Naive B cell (primary cell): ENCODE measurements around the gene PIGU. TPM values are rescaled to one million over a fixed set of nuclear protein-coding genes. Genes with fewer than 3 reads are reported as not detected.

Experiments used
- ATAC-seq, 2 donors: fragments of 150-1000 bp; cut with Tn5 transposase; 2 replicates each; pipeline ENCODE4 v1.10.0; 2021; ENCODE audit warnings: low read depth in 2 of 2, mild to moderate bottlenecking in 2 of 2, moderate library complexity in 2 of 2
- DNase-seq: peaks from one replicate; pipeline ENCODE4 v3.0.0; 2022
- H3K27ac Mint-ChIP-seq, 6 donors: one replicate each; pipeline ENCODE4 v1.8.0; 2020 to 2022; ENCODE audit warnings: mild to moderate bottlenecking in 6 of 6, mixed read lengths in 6 of 6, moderate library complexity in 5 of 6, inconsistent platforms in 2 of 6
- H3K27me3 Mint-ChIP-seq, 3 donors: one replicate each; pipeline ENCODE4 v1.8.0; 2021 to 2022; ENCODE audit warnings: mixed read lengths in 3 of 3, mild to moderate bottlenecking in 1 of 3
- H3K36me3 Mint-ChIP-seq, 2 donors: one replicate each; pipeline ENCODE4 v1.8.0; 2020 to 2022; ENCODE audit warnings: mixed read lengths in 2 of 2, inconsistent platforms in 1 of 2, mild to moderate bottlenecking in 1 of 2
- H3K4me1 Mint-ChIP-seq, 3 donors: one replicate each; pipeline ENCODE4 v1.8.0; 2020 to 2022; ENCODE audit warnings: mixed read lengths in 3 of 3, inconsistent platforms in 1 of 3, mild to moderate bottlenecking in 1 of 3, moderate library complexity in 1 of 3
- H3K4me3 Mint-ChIP-seq, 8 donors: one replicate each; pipeline ENCODE4 v1.8.0; 2020 to 2022; ENCODE audit warnings: mild to moderate bottlenecking in 8 of 8, mixed read lengths in 8 of 8, moderate library complexity in 8 of 8, inconsistent platforms in 2 of 8
- H3K9me3 Mint-ChIP-seq, 7 donors: one replicate each; pipeline ENCODE4 v1.8.0; 2020 to 2022; ENCODE audit warnings: mixed read lengths in 7 of 7, mild to moderate bottlenecking in 5 of 7, inconsistent platforms in 2 of 7, moderate library complexity in 1 of 7
- polyA plus RNA-seq, 6 donors: library from polyadenylated mRNA; unstranded; fragments of 300-500 nt; fragmentation: Illumina TruSeq; gene quantifications; one replicate each; pipeline ENCODE4 v1.2.3, GENCODE V29; 2021; ENCODE audit warnings: low read depth in 6 of 6

The PIGU gene
- polyA plus RNA-seq, 6 donors from 2014 or later: 14.4 to 24.3 (median 22.5) TPM

- no peak overlapping the region for H3K4me3 Mint-ChIP-seq
- no peaks in the 10 kb centered on the region for H3K27me3 Mint-ChIP-seq
- H3K9me3 Mint-ChIP-seq: no peaks in the 10 kb centered on the region
- ATAC-seq: no peak
- H3K27ac Mint-ChIP-seq: peak overlapping the region in 1 of 6 donors; percentile 68
- H3K4me1 Mint-ChIP-seq: peaks cover 6 to 10% (median 9%) of the 10 kb centered on the region in 3 donors
- peaks cover 7 to 13% of the 10 kb centered on the region in 2 donors for H3K36me3 Mint-ChIP-seq
- no peak for DNase-seq
These were observed 103.2 kb downstream of the PIGU start for GRCh38 chr20:34573541-34574300.

DNA sequence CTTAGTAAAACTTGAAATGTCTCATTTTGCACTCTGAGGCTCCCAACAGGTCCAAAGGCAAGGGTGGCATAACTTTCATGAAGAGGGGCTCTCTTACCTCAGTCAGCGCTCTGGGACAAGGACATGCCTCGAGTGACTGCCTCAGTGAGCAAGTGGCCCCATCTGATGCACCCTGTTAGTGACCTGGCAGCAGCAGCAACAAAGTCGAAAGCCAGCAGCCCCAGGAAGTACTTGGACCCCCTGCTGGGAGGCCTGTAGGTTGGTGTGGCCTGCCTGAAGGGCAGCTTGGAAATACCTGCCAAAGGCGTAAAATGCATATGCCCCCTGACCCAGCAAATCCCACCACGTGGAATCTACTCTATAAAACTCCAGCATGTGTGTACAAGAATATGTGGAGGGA is 105.1 kb downstream of the PIGU start:
- peak overlapping the region in 2 of 6 donors; percentile 66 to 73 for H3K27ac Mint-ChIP-seq

DNA sequence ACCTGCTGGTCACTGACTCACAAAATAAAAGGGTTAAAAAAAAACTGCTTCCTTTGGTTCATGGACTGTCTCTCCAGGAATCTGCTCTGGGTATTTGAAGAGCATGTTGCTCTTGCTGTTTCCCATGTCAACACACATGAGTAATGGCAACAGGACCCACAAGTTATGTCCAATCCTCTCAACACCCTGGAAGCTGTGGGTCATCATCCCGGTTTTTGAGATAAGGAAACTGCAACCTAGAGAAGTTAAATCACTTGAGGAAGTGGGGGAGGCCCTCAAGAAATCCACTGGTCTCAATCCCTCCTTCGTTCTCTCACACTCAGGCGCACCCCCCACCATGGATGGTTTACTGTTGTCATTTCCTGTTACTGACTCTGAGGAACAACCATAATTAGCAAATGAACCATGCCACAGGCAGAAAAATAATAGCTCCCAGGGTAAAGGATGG is 106.0 kb downstream of the PIGU start:
- peaks cover 6 to 11% (median 10%) of the 10 kb centered on the region in 3 donors for H3K4me1 Mint-ChIP-seq
- H3K4me3 Mint-ChIP-seq: peak overlapping the region in 1 of 8 donors; percentile 41
- no peaks in the 10 kb centered on the region for H3K9me3 Mint-ChIP-seq
- H3K27ac Mint-ChIP-seq: peak overlapping the region in 4 of 6 donors; percentile 30 to 73 (median 54)
- DNase-seq (no peak), ATAC-seq (peak; percentile 42 to 48)
- H3K36me3 Mint-ChIP-seq: peaks cover 7 to 13% of the 10 kb centered on the region in 2 donors
- no peaks in the 10 kb centered on the region for H3K27me3 Mint-ChIP-seq

More for the DNA sequence above, 105.1 kb downstream of the PIGU start:
- Mint-ChIP-seq H3K4me1 (peaks cover 6 to 11% (median 10%) of the 10 kb centered on the region in 3 donors), H3K9me3 (no peaks in the 10 kb centered on the region), H3K27me3 (no peaks in the 10 kb centered on the region), H3K4me3 (no peak overlapping the region), H3K36me3 (peaks cover 7 to 13% of the 10 kb centered on the region in 2 donors)
- DNase-seq (no peak), ATAC-seq (no peak)

DNA sequence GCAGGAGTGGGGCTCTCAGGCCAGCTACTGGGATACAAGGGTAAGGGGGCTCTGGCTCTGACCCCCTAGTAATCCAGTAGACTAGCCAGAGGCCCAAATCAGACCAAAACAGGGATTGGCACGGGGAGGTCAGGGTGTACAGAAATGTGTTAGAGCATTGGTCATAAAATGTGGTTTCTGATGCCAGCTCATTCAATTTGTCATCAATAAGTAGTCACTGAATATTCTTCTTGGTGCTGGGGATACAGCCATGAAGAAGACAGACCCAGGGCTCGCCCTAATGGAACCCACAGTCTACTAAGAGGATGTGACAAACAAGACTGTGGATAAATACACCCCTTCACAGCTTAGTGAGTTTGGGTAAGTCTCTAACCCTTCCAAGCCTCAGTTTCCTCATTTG is 107.3 kb downstream of the PIGU start:
- Mint-ChIP-seq H3K9me3 (no peaks in the 10 kb centered on the region), H3K4me3 (no peak overlapping the region), H3K4me1 (peaks cover 6 to 11% (median 10%) of the 10 kb centered on the region in 3 donors), H3K36me3 (peaks cover 7 to 10% of the 10 kb centered on the region in 2 donors), H3K27ac (peak overlapping the region in 3 of 6 donors; percentile 27 to 65 (median 36)), H3K27me3 (no peaks in the 10 kb centered on the region)
- no peak for ATAC-seq
- DNase-seq: no peak

DNA sequence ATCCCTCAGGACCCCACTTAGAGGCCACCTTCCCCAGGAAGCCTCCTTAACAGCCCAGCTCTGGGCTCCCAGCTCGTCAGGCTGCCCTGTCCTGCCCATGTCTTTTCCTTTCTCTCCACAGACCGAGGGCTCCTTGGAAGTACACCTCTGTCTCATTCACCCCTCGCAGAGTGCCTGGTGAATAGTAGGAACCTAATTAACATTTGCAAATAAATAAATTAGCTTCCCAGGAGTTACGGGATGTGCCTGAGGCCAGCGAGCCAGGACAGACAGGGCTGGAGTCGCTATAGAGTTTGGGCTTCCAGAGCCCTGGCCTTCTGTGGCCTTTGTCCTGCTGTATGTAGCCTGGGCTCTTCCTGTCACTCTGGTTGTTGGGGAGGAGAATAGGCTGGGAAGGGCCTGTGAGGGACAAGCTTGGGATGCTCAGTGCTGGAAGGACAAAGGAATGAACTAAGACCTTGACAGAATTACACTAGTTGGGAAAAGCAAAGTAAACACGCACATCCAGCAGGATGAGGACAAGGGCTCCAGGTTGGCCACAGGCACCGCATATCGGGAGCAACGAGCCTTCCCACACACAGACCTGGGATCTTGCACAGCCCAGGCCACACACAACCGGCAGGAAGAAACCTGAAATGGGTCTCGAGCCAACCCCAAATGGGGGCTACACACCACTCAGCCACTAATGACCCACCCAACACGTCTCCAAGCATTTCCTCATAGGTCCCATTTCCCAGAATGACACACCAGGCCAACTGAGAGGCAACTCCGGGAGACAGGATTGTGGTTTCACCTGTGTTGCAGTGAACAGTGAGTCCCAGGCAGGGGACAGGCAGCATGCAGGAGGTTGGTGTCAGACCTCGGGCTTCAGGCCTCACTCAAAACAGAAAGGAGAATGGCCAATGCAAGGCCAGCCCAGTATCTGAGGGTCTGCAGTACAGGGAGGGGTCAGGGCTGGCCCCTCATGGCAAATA is 108.7 kb downstream of the PIGU start:
- Mint-ChIP-seq H3K4me3 (no peak overlapping the region), H3K27ac (peak overlapping the region in 2 of 6 donors; percentile 10 to 63), H3K27me3 (no peaks in the 10 kb centered on the region), H3K9me3 (no peaks in the 10 kb centered on the region), H3K36me3 (peaks cover 3 to 8% of the 10 kb centered on the region in 2 donors), H3K4me1 (peaks cover 6 to 11% (median 7%) of the 10 kb centered on the region in 3 donors)
- ATAC-seq (no peak), DNase-seq (no peak)

- Mint-ChIP-seq H3K4me3 (no peak overlapping the region), H3K36me3 (peaks cover 0 to 8% of the 10 kb centered on the region in 2 donors), H3K27ac (peak overlapping the region in 2 of 6 donors; percentile 26 to 69), H3K27me3 (no peaks in the 10 kb centered on the region), H3K9me3 (no peaks in the 10 kb centered on the region), H3K4me1 (peaks cover 7 to 12% (median 11%) of the 10 kb centered on the region in 3 donors)
- DNase-seq (no peak), ATAC-seq (no peak)
These were observed 109.7 kb downstream of the PIGU start for GRCh38 chr20:34566978-34567891.

GRCh38 chr20:34564833-34565232 is 112.1 kb downstream of the PIGU start:
- Mint-ChIP-seq H3K27me3 (no peaks in the 10 kb centered on the region), H3K4me1 (peaks cover 5 to 10% (median 8%) of the 10 kb centered on the region in 3 donors), H3K9me3 (no peaks in the 10 kb centered on the region), H3K36me3 (no peaks in the 10 kb centered on the region), H3K27ac (peak overlapping the region in 2 of 6 donors; percentile 21 to 39), H3K4me3 (peak overlapping the region in 1 of 8 donors; percentile 27)
- DNase-seq (no peak), ATAC-seq (no peak)

DNA sequence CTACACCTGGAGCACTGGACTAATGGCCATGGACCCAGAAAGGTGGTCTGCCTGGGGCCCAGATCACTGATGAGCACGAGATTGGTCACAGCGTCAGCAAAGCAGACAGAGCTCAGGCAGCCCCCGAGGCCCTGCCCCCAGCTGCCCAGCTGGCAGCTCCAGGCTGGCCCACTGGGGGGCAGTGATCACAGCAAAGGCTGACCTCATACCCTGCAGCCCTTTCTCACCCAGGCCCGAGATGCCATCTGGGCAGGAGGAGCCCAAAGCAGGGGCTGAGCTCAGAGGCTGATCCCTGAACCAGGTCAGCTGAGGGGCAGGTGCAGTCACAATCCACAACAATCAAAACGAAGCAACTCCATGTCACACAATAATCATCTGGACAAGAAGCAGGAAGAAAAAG is 114.3 kb downstream of the PIGU start:
- H3K27me3 Mint-ChIP-seq: no peaks in the 10 kb centered on the region
- no peaks in the 10 kb centered on the region for H3K36me3 Mint-ChIP-seq
- peaks cover 14 to 19% (median 16%) of the 10 kb centered on the region in 3 donors for H3K4me1 Mint-ChIP-seq
- no peak for ATAC-seq
- peak overlapping the region in 3 of 6 donors; percentile 49 to 88 (median 51) for H3K27ac Mint-ChIP-seq
- no peaks in the 10 kb centered on the region for H3K9me3 Mint-ChIP-seq
- no peak overlapping the region for H3K4me3 Mint-ChIP-seq
- DNase-seq: no peak

GRCh38 chr20:34561661-34562060 is 115.2 kb downstream of the PIGU start:
- Mint-ChIP-seq H3K27ac (peak overlapping the region; percentile 49 to 96 (median 85)), H3K4me3 (peak overlapping the region in 5 of 8 donors; percentile 11 to 67 (median 41)), H3K36me3 (no peaks in the 10 kb centered on the region), H3K4me1 (peaks cover 14 to 27% (median 20%) of the 10 kb centered on the region in 3 donors), H3K9me3 (no peaks in the 10 kb centered on the region), H3K27me3 (no peaks in the 10 kb centered on the region)
- DNase-seq (no peak), ATAC-seq (no peak)

- DNase-seq (no peak), ATAC-seq (no peak)
- Mint-ChIP-seq H3K36me3 (no peaks in the 10 kb centered on the region), H3K9me3 (no peaks in the 10 kb centered on the region), H3K27me3 (no peaks in the 10 kb centered on the region), H3K4me3 (peak overlapping the region in 4 of 8 donors; percentile 49 to 87 (median 68)), H3K27ac (peak overlapping the region in 5 of 6 donors; percentile 82 to 96 (median 90)), H3K4me1 (peaks cover 14 to 27% (median 20%) of the 10 kb centered on the region in 3 donors)
These were observed 116.3 kb downstream of the PIGU start for GRCh38 chr20:34560614-34561013.

DNA sequence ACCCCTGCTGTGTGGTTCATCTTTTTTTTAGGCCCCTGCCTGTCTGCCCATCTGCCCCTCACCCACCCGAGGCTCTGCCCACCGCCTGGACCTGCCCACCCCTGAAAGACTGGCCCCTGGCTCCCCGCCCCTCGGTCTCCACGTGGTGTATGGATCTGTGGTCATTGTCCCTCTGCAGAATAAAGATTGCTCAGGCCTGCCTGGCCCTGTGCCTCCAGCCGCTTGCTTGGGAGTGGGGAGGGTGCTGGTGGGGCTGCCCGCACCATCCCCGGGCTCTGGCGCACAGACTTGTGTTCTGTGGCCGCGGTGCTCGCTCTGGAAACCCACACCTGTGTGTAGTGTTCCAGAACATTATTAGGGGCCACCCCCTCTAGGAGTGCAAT is 116.8 kb downstream of the PIGU start:
- peak overlapping the region; percentile 37 to 87 (median 68) for H3K4me3 Mint-ChIP-seq
- H3K27ac Mint-ChIP-seq: peak overlapping the region; percentile 82 to 97 (median 92)
- no peaks in the 10 kb centered on the region for H3K27me3 Mint-ChIP-seq
- no peak for DNase-seq
- peaks cover 14 to 27% (median 20%) of the 10 kb centered on the region in 3 donors for H3K4me1 Mint-ChIP-seq
- no peaks in the 10 kb centered on the region for H3K36me3 Mint-ChIP-seq
- ATAC-seq: peak; percentile 10 to 15
- H3K9me3 Mint-ChIP-seq: no peaks in the 10 kb centered on the region

- H3K4me3 Mint-ChIP-seq: peak overlapping the region; percentile 55 to 87 (median 74)
- no peaks in the 10 kb centered on the region for H3K36me3 Mint-ChIP-seq
- DNase-seq: no peak
- H3K4me1 Mint-ChIP-seq: peaks cover 14 to 27% (median 20%) of the 10 kb centered on the region in 3 donors
- peak overlapping the region; percentile 60 to 98 (median 94) for H3K27ac Mint-ChIP-seq
- ATAC-seq: no peak
- no peaks in the 10 kb centered on the region for H3K9me3 Mint-ChIP-seq
- no peaks in the 10 kb centered on the region for H3K27me3 Mint-ChIP-seq
These were observed 117.4 kb downstream of the PIGU start for GRCh38 chr20:34559311-34560140.
